ENCODE data around the gene LPCAT3. TPM values are rescaled to one million over a fixed set of nuclear protein-coding genes. Genes with fewer than 3 reads are reported as not detected.

Gene LPCAT3
- total and polyA plus RNA-seq, 4 donors = 45.4 to 78.6 (median 56.2) TPM

DNA sequence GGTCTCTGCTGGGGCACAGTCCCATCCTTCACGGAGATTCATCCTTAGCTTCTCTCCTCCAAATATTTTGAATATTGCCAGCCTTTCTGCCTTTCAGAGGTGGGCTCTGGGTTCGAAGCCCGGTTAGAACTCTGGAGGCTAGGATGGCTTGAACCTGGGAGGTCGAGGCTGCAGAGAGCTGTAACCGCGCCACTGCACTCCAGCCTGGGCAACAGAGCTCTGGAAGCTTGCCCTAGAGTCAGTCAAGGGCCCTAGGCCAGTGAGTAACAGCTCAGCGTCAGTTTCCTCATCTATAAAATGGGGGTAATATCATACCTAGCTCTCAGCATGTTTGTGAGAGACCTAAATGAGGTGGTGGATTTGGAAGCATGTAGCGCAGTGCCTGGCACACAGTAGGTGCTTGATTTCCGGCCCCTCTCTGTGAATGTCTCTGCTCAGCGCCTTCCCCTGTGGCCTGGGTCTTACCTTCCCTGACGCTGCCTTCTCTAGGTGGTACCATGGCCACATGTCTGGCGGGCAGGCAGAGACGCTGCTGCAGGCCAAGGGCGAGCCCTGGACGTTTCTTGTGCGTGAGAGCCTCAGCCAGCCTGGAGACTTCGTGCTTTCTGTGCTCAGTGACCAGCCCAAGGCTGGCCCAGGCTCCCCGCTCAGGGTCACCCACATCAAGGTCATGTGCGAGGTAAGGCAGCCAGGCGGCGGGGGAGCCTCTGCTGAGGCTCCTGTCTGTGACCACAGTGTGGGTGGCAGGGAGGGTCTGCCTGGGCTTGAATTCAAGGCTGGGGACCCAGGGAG, 63.8 kb downstream of the LPCAT3 start:
- peaks cover 0 to 17% (median 0%) of the 10 kb centered on the region in 4 donors for H3K36me3 ChIP-seq (ENCODE audit: control insufficient read depth in 4 of 4, insufficient read depth in 4 of 4, low read length in 4 of 4)
- H3K9me3 ChIP-seq (ENCODE audit: control insufficient read depth in 4 of 4, insufficient read depth in 3 of 4, low read length in 3 of 4) = no peaks in the 10 kb centered on the region
- TF ChIP-seq, protein P1, sequence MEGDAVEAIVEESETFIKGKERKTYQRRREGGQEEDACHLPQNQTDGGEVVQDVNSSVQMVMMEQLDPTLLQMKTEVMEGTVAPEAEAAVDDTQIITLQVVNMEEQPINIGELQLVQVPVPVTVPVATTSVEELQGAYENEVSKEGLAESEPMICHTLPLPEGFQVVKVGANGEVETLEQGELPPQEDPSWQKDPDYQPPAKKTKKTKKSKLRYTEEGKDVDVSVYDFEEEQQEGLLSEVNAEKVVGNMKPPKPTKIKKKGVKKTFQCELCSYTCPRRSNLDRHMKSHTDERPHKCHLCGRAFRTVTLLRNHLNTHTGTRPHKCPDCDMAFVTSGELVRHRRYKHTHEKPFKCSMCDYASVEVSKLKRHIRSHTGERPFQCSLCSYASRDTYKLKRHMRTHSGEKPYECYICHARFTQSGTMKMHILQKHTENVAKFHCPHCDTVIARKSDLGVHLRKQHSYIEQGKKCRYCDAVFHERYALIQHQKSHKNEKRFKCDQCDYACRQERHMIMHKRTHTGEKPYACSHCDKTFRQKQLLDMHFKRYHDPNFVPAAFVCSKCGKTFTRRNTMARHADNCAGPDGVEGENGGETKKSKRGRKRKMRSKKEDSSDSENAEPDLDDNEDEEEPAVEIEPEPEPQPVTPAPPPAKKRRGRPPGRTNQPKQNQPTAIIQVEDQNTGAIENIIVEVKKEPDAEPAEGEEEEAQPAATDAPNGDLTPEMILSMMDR (IDR thresholded peaks at IDR 0.05; ENCODE audit: control extremely low read depth, extremely low read depth) = no peak
- ATAC-seq (ENCODE audit: insufficient read depth, low FRiP score) (no peak), DNase-seq (no peak)
- H3K9ac ChIP-seq (ENCODE audit: insufficient read depth in 1 of 2, low read length in 2 of 2) = no peak overlapping the region
- H3K27ac ChIP-seq (ENCODE audit: low read depth in 1 of 2, low read length in 1 of 2) = peak overlapping the region in 1 of 2 donors; percentile 9
- peaks cover 0 to 11% (median 0%) of the 10 kb centered on the region in 5 donors for H3K4me1 ChIP-seq (ENCODE audit: control insufficient read depth in 5 of 5, insufficient read depth in 5 of 5, low read length in 5 of 5)
- H3K4me3 ChIP-seq = no peak overlapping the region
- H3K27me3 ChIP-seq (ENCODE audit: control insufficient read depth in 3 of 3, insufficient read depth in 3 of 3, low read length in 2 of 3) = no peaks in the 10 kb centered on the region
- WGBS, 2 donors = 85% methylated on average over 21 of the region's 21 CpGs

DNA sequence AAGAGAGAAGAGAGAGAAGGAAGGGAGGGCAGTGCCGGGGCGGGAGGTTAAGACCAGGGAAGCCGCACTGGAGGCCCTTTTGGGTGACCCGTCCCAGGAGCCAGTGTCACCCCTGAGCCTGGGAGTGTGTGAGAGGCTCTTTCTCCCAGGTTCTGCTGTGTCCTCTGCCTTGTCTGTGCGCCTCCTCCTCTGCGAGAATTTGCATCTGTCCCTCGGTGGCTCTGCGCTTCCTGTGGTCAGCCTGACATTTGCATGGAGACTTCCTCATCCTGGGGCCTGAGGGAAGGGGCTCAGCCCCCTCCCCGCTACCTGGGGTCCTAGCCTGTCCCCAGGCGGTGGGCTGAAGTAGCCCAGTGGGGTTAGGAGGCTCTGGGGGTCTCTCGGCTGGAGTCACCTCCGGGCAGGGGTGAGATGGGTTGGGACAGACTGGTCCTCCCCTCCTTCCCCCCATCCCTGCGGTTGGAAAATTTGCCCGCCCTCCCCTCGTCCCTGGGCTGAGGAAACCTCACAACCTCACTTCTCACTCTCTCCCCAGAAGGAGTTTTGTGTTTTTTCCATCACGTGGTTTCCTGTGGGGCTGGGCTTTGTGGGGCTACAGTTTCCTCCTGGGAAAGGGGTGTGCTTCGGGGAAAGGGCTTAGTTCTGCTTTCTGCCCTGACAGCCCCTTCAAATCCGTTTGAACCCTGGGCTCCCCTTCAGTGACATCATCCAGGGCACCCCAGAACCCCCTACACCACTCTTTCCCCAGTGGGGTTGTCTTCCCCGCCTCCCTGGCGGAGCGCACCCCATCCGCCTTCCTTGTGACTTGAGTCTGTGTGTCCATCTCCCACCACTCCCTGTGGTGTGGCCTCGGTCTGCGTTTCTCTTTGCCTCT, 64.6 kb downstream of the LPCAT3 start:
- WGBS, 2 donors = 16 to 41% methylated on average over 23 to 24 of the region's 24 CpGs
- Histone ChIP-seq H3K4me3 (no peak overlapping the region), H3K9me3 (ENCODE audit: control insufficient read depth in 4 of 4, insufficient read depth in 3 of 4, low read length in 3 of 4) (no peaks in the 10 kb centered on the region), H3K4me1 (ENCODE audit: control insufficient read depth in 5 of 5, insufficient read depth in 5 of 5, low read length in 5 of 5) (peaks cover 0 to 10% (median 0%) of the 10 kb centered on the region in 5 donors), H3K27me3 (ENCODE audit: control insufficient read depth in 3 of 3, insufficient read depth in 3 of 3, low read length in 2 of 3) (no peaks in the 10 kb centered on the region), H3K27ac (ENCODE audit: low read depth in 1 of 2, low read length in 1 of 2) (peak overlapping the region in 1 of 2 donors; percentile 87), H3K36me3 (ENCODE audit: control insufficient read depth in 4 of 4, insufficient read depth in 4 of 4, low read length in 4 of 4) (peaks cover 0 to 17% (median 0%) of the 10 kb centered on the region in 4 donors), H3K9ac (ENCODE audit: insufficient read depth in 1 of 2, low read length in 2 of 2) (no peak overlapping the region)
- TF ChIP-seq, protein P1 (IDR thresholded peaks at IDR 0.05; ENCODE audit: control extremely low read depth, extremely low read depth) = no peak
- DNase-seq (peak; percentile 29 to 74 (median 71)), ATAC-seq (ENCODE audit: insufficient read depth, low FRiP score) (peak; percentile 43)

DNA sequence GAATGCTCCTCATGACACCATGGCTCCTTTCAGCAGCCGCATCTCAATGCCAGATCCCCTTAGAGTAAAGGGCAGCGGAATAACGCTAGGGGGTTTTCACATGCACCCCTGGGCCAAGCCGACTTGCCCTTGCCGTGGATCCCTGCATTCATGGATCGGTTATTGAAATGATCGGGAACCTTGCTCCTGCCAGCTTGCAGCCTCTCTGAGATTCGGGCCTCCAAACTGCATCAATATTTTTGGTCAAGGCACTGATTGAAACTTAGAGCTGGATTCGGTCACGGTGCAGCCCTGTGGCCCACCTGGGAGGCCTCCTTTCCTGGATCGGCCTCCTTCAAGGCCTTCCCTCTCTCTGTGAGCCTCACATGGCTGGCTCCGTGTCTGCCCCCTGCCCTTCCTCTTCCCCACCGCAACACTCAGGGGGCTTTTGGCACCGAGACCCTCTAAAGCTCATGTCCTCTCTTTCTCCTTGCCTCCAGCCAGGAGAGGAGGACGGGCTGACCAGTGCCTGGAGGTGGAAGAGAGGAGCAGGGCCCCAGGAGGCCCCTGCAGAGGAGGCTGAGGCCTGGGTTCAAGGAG, 65.3 kb downstream of the LPCAT3 start:
- 38 to 67% methylated on average over 15 of the region's 15 CpGs for WGBS, 2 donors
- Histone ChIP-seq H3K4me1 (ENCODE audit: control insufficient read depth in 5 of 5, insufficient read depth in 5 of 5, low read length in 5 of 5) (peaks cover 0 to 8% (median 0%) of the 10 kb centered on the region in 5 donors), H3K36me3 (ENCODE audit: control insufficient read depth in 4 of 4, insufficient read depth in 4 of 4, low read length in 4 of 4) (peaks cover 0 to 17% (median 0%) of the 10 kb centered on the region in 4 donors)

More for the DNA sequence above, 65.3 kb downstream of the LPCAT3 start:
- Histone ChIP-seq H3K27me3 (ENCODE audit: control insufficient read depth in 3 of 3, insufficient read depth in 3 of 3, low read length in 2 of 3) (no peaks in the 10 kb centered on the region), H3K4me3 (peak overlapping the region; percentile 40), H3K27ac (ENCODE audit: low read depth in 1 of 2, low read length in 1 of 2) (peak overlapping the region in 1 of 2 donors; percentile 87), H3K9me3 (ENCODE audit: control insufficient read depth in 4 of 4, insufficient read depth in 3 of 4, low read length in 3 of 4) (no peaks in the 10 kb centered on the region), H3K9ac (ENCODE audit: insufficient read depth in 1 of 2, low read length in 2 of 2) (no peak overlapping the region)
- DNase-seq = no peak
- no peak for ATAC-seq (ENCODE audit: insufficient read depth, low FRiP score)
- TF ChIP-seq, protein P1 (IDR thresholded peaks at IDR 0.05; ENCODE audit: control extremely low read depth, extremely low read depth) = no peak
